ENCODE results near the gene DUS4L. TPM values are rescaled to one million over a fixed set of nuclear protein-coding genes. Genes with fewer than 3 reads are reported as not detected.
"Not testable (repeated sequence)": the region's sequence is repeated elsewhere in the genome, so short reads cannot be mapped to it uniquely, and the experiment has no call there.

The DUS4L gene, protein sequence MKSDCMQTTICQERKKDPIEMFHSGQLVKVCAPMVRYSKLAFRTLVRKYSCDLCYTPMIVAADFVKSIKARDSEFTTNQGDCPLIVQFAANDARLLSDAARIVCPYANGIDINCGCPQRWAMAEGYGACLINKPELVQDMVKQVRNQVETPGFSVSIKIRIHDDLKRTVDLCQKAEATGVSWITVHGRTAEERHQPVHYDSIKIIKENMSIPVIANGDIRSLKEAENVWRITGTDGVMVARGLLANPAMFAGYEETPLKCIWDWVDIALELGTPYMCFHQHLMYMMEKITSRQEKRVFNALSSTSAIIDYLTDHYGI
- total RNA-seq, result 1 to 10 TPM; 4.1 to 9.2 (median 7.7) TPM

DNA sequence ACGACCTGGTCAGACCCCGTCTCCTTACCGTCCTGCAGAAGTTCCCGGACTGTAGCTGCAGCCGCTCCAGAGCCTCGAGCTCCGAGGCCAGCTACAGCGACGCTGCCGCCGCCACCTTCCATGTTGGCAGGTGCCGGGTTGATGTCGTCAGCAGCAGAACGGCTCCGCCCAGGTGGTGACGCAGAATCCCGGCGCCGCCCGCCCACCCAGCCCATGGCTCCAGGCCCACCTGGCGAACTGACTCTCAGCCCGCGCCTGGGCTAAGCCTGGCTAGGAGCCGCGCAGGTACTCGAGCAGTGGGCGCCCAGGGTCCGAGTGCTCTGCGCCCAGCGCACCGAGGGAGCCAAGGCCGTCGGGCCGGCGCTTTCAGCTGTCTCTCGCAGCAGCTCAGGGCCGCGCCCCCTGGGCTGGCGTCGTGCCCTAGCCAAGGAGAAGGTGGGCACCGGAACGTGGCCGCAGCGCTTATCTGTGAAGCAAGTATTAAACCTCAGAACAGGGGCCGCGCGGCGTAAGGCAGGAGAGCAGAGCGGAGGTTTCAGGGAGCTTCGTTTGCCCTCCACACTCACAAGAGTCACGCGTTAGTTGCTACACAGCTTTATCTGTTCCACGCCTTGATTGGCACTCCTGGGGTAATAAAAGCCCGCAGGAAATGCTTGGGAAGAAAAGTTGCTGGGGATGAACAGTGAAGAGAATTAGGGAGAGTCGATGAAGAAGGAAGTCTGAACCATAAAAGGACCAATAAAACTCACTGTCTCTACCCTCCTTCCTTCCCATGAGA is at the start of gene DUS4L, which contains the start of gene COG5:
Gene DUS4L (plus strand): TSS at position 197 of the 778 bp plus-strand sequence. CDS start 3,100 bp downstream, outside the sequence.
Gene COG5 (minus strand): TSS at position 146 of the 778 bp plus-strand sequence. CDS start 24 bp downstream, at position 122.
- Histone ChIP-seq H3K9me3 (no peaks in the 10 kb centered on the region), H3K4me1 (peaks cover 0 to 28% (median 3%) of the 10 kb centered on the region in 4 donors), H3K27ac (peak within 1 kb of the TSS; percentile 93 to 97 (median 96)), H3K36me3 (no peaks in the 10 kb centered on the region), H3K4me3 (peak within 1 kb of the TSS; percentile 86 to 94 (median 92)), H3K27me3 (no peaks in the 10 kb centered on the region)
- peak; percentile 33 to 70 for TF ChIP-seq POLR2A (IDR thresholded peaks at IDR 0.05)
- TF ChIP-seq, protein P1, sequence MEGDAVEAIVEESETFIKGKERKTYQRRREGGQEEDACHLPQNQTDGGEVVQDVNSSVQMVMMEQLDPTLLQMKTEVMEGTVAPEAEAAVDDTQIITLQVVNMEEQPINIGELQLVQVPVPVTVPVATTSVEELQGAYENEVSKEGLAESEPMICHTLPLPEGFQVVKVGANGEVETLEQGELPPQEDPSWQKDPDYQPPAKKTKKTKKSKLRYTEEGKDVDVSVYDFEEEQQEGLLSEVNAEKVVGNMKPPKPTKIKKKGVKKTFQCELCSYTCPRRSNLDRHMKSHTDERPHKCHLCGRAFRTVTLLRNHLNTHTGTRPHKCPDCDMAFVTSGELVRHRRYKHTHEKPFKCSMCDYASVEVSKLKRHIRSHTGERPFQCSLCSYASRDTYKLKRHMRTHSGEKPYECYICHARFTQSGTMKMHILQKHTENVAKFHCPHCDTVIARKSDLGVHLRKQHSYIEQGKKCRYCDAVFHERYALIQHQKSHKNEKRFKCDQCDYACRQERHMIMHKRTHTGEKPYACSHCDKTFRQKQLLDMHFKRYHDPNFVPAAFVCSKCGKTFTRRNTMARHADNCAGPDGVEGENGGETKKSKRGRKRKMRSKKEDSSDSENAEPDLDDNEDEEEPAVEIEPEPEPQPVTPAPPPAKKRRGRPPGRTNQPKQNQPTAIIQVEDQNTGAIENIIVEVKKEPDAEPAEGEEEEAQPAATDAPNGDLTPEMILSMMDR (IDR thresholded peaks at IDR 0.05), result no peak
- DNase-seq, result peak; percentile 76 to 93 (median 91)

DNA sequence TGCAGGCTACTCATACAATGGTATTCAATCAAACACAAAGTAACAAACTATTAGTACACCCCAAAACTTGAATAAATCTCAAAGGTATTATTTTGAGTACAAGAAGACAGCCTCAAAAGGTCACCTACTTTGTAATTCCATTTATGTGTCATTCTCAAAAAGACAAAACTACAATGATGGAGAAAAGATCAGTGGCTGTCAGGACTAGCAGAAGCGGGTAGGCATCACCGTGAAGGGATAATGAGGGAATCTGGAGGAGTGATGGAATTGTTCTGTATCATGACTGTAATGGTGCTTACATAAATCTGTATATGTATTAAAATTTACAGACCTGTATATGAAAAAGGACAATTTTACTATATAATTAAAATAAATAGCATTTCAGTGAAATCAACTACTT is 37.1 kb upstream of the DUS4L start:
- Histone ChIP-seq H3K9me3 (no peaks in the 10 kb centered on the region), H3K36me3 (peaks cover 0 to 15% (median 0%) of the 10 kb centered on the region in 3 donors), H3K27me3 (no peaks in the 10 kb centered on the region), H3K4me3 (no peak overlapping the region), H3K27ac (no peak overlapping the region), H3K4me1 (no peaks in the 10 kb centered on the region)
- DNase-seq, result no peak
- TF ChIP-seq, protein P1 (IDR thresholded peaks at IDR 0.05), result no peak
- TF ChIP-seq POLR2A (IDR thresholded peaks at IDR 0.05), result no peak

DNA sequence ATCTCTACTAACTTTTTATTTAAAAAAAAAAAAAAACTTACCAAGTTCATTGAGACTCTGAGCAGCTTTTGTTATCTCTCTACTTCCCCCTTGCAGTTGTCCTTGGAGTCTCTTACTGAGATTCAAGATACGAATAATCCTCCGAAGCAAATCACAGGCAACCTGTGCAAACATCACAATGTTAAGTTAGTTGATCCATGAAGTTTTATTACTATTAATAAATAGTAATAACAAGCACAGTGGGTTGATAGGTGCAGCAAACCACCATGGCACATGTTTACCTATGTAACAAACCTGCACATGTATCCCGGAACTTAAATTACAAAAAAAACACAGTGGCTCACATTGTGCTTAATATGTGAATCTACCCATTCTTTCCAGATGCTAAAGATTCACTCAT is 36.6 kb upstream of the DUS4L start:
- peaks cover 0 to 11% (median 0%) of the 10 kb centered on the region in 3 donors for H3K36me3 ChIP-seq
- no peaks in the 10 kb centered on the region for H3K9me3 ChIP-seq
- DNase-seq, result no peak
- no peak for TF ChIP-seq POLR2A (IDR thresholded peaks at IDR 0.05)
- no peaks in the 10 kb centered on the region for H3K4me1 ChIP-seq
- no peak overlapping the region for H3K27ac ChIP-seq
- no peaks in the 10 kb centered on the region for H3K27me3 ChIP-seq
- no peak overlapping the region for H3K4me3 ChIP-seq

DNA sequence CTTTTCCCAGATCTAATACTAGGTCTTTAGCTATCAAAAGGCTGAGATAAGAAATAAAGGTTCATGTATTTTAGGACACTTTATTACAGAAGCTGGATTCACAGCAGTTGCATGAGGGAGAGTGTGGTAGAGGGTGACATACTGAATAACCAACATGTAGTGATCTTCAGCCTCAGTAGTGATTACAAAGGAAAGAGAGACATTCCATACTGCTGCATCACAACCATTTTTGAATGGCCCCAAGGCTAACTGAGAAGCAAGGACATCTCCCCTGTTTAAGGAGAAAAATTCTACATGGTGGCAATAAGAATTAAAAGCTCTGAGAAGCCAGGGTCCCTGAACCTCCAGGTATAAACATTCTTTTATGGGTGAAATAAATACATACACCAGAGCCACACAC is 35.3 kb upstream of the DUS4L start:
- Histone ChIP-seq H3K4me1 (no peaks in the 10 kb centered on the region), H3K9me3 (no peaks in the 10 kb centered on the region), H3K4me3 (no peak overlapping the region), H3K27me3 (no peaks in the 10 kb centered on the region), H3K36me3 (peaks cover 0 to 9% (median 0%) of the 10 kb centered on the region in 3 donors), H3K27ac (no peak overlapping the region)
- TF ChIP-seq, protein P1 (IDR thresholded peaks at IDR 0.05), result no peak
- TF ChIP-seq POLR2A (IDR thresholded peaks at IDR 0.05), result no peak
- DNase-seq, result no peak

DNA sequence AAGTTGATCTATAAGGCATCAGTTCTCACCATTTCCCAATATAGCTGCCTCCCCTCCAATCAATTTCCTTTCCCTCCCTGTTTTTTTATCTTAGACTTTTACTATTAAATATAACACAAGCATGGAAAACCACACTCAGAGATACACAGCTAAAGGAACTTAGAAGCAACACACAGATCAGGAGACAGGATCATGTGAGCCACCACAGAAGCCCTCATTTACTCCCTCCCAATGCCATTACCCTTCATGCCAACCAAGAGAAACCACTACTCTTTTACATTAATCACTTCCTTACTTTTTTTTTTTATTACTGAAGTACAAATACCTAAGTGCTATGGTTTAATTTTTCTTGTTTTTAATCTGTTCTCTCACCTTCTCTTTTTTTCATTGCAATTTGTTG is 33.0 kb upstream of the DUS4L start:
- Histone ChIP-seq H3K27ac (no peak overlapping the region), H3K36me3 (no peaks in the 10 kb centered on the region), H3K27me3 (no peaks in the 10 kb centered on the region), H3K4me1 (no peaks in the 10 kb centered on the region), H3K4me3 (no peak overlapping the region), H3K9me3 (no peaks in the 10 kb centered on the region)
- no peak for DNase-seq
- TF ChIP-seq, protein P1 (IDR thresholded peaks at IDR 0.05), result no peak
- no peak for TF ChIP-seq POLR2A (IDR thresholded peaks at IDR 0.05)

DNA sequence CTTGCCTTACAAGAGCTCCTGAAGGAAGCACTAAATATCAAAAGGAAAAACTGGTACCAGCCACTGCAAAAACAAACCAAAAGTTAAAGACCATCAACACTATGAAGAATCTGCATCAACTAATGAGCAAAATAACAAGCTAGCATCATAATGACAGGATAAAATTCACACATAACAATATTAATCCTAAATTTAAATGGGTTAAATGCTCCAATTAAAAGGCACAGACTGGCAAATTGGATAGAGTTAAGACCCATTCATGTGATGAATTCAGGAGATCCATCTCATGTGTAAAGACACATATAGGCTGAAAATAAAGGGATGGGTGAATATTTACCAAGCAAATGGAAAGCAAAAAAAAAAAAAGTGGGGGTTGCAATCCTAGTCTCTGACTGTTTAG is 29.6 kb upstream of the DUS4L start:
- no peak for TF ChIP-seq POLR2A (IDR thresholded peaks at IDR 0.05)
- TF ChIP-seq, protein P1 (IDR thresholded peaks at IDR 0.05), result no peak
- Histone ChIP-seq H3K4me1 (no peaks in the 10 kb centered on the region), H3K27ac (no peak overlapping the region), H3K9me3 (peaks cover 0 to 3% (median 0%) of the 10 kb centered on the region in 4 donors), H3K36me3 (peaks cover 0 to 11% (median 0%) of the 10 kb centered on the region in 3 donors), H3K27me3 (no peaks in the 10 kb centered on the region), H3K4me3 (no peak overlapping the region)
- DNase-seq, result no peak

DNA sequence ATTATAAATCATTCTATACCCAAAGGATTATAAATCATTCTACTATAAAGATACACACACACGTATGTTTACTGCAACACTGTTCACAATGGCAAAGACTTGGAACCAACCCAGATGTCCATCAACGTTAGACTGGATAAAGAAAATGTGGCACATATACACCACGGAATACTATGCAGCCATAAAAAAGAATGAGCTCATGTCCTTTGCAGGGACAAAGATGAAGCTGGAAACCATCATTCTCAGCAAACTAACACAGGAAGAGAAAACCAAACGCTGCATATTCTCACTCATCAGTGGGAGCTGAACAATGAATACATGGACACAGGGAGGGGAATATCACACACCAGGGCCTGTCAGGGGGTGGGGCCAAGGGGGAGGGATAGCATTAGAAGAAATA is 26.5 kb upstream of the DUS4L start:
- H3K4me1 ChIP-seq, H3K9me3 ChIP-seq, DNase-seq, H3K27me3 ChIP-seq, H3K27ac ChIP-seq, H3K4me3 ChIP-seq: not testable (repeated sequence)
- H3K36me3 ChIP-seq, result peaks cover 0 to 14% (median 0%) of the 10 kb centered on the region in 3 donors

Measured in Peyer's patch (tissue), 4 donors.